ENCODE measurements around the gene ZNF236. TPM values are rescaled to one million over a fixed set of nuclear protein-coding genes. Genes with fewer than 3 reads are reported as not detected.
A peak's percentile ranks its signal among the peaks of the same experiment; 100 is the strongest.
"Not testable (repeated sequence)": the region's sequence is repeated elsewhere in the genome, so short reads cannot be mapped to it uniquely, and the experiment has no call there.

Gene ZNF236
- total and polyA plus RNA-seq, 2 donors (not counting 1 experiment from before 2014, with no cell fraction given) = 8.9 to 39.5 TPM

- Mint-ChIP-seq H3K27ac (peak overlapping the region; percentile 94), H3K4me3 (peak overlapping the region; percentile 71), H3K27me3 (no peaks in the 10 kb centered on the region), H3K9me3 (ENCODE audit: insufficient read depth) (no peaks in the 10 kb centered on the region), H3K4me1 (peaks cover 35% of the 10 kb centered on the region)
- intact Hi-C loops (cut with micrococcal nuclease) = loop anchor here (1.0 to 10.0 kb wide), 3 partner anchors 42 to 469 kb away; partner anchors contain the start of gene ZNF516
- WGBS (ENCODE audit: insufficient coverage) = no CpG with 5 or more reads among the region's 2 CpGs
- Histone ChIP-seq H4K20me1 (ENCODE audit: control insufficient read depth, insufficient read depth, low read length, poor library complexity, severe bottlenecking) (no peaks in the 10 kb centered on the region), H3K9ac (ENCODE audit: low read length) (peak overlapping the region; percentile 13), H3K27ac (ENCODE audit: low read length in 2 of 2) (peak overlapping the region; percentile 26 to 93), H3K79me2 (ENCODE audit: control insufficient read depth, insufficient read depth, low read length) (peaks cover 24% of the 10 kb centered on the region), H2AFZ (ENCODE audit: insufficient read depth, low read depth, low read length, poor library complexity, severe bottlenecking) (no peak overlapping the region), H3K27me3 (replicated peaks in 1 of 4; ENCODE audit: control extremely low read depth in 1 of 4, control insufficient read depth in 3 of 4, insufficient read depth in 4 of 4, low read length in 3 of 4) (no peaks in the 10 kb centered on the region), H3K36me3 (replicated peaks in 1 of 2; ENCODE audit: control extremely low read depth in 1 of 2, control insufficient read depth in 1 of 2, extremely low read depth in 1 of 2, insufficient read depth in 2 of 2, low read length in 1 of 2) (peaks cover 0 to 21% of the 10 kb centered on the region in 2 experiments), H3K9me3 (ENCODE audit: control extremely low read depth in 1 of 3, control insufficient read depth in 2 of 3, insufficient read depth in 1 of 3, low read length in 2 of 3) (peaks cover 0 to 4% (median 0%) of the 10 kb centered on the region in 3 donors), H3K4me2 (replicated peaks; ENCODE audit: low read depth, low read length, poor library complexity, severe bottlenecking) (peak overlapping the region; percentile 44), H3K4me3 (ENCODE audit: control extremely low read depth in 1 of 5, extremely low read depth in 1 of 5, insufficient read depth in 1 of 5, low read depth in 2 of 5, low read length in 4 of 5) (peak overlapping the region in 2 of 5 experiments; percentile 18 to 44), H3K4me1 (ENCODE audit: control insufficient read depth in 2 of 2, insufficient read depth in 2 of 2, low read length in 2 of 2) (peaks cover 63 to 67% of the 10 kb centered on the region in 2 donors)
- ChIA-PET POLR2A (interaction anchor here (1.2 to 1.9 kb wide), 3 partner anchors 9 to 17 kb away, joined by 4 to 17 read pairs (median 6); no protein-coding TSS in a partner anchor), CTCF (interaction anchor here (1.5 to 15.9 kb wide), 3 partner anchors 16 to 42 kb away, joined by 3 to 287 read pairs (median 33); no protein-coding TSS in a partner anchor)
- ATAC-seq (ENCODE audit: low read depth) (no peak), DNase-seq (peak; percentile 65)
- TF ChIP-seq, protein P1, sequence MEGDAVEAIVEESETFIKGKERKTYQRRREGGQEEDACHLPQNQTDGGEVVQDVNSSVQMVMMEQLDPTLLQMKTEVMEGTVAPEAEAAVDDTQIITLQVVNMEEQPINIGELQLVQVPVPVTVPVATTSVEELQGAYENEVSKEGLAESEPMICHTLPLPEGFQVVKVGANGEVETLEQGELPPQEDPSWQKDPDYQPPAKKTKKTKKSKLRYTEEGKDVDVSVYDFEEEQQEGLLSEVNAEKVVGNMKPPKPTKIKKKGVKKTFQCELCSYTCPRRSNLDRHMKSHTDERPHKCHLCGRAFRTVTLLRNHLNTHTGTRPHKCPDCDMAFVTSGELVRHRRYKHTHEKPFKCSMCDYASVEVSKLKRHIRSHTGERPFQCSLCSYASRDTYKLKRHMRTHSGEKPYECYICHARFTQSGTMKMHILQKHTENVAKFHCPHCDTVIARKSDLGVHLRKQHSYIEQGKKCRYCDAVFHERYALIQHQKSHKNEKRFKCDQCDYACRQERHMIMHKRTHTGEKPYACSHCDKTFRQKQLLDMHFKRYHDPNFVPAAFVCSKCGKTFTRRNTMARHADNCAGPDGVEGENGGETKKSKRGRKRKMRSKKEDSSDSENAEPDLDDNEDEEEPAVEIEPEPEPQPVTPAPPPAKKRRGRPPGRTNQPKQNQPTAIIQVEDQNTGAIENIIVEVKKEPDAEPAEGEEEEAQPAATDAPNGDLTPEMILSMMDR (IDR thresholded peaks at IDR 0.05) = no peak
- no peak for TF ChIP-seq EZH2 (IDR thresholded peaks at IDR 0.05; ENCODE audit: borderline replicate concordance, insufficient read depth, low read depth, low read length, poor library complexity, severe bottlenecking)
Measured at GRCh38 chr18:76963936-76964335, 141.6 kb downstream of the ZNF236 start.

- ATAC-seq (ENCODE audit: low read depth) (peak; percentile 83), DNase-seq (peak; percentile 89)
- H3K27ac Mint-ChIP-seq; H3K4me3 Mint-ChIP-seq; H3K27me3 Mint-ChIP-seq; H3K9me3 ChIP-seq (ENCODE audit: control extremely low read depth in 1 of 3, control insufficient read depth in 2 of 3, insufficient read depth in 1 of 3, low read length in 2 of 3); H3K27me3 ChIP-seq (replicated peaks in 1 of 4; ENCODE audit: control extremely low read depth in 1 of 4, control insufficient read depth in 3 of 4, insufficient read depth in 4 of 4, low read length in 3 of 4); H4K20me1 ChIP-seq (ENCODE audit: control insufficient read depth, insufficient read depth, low read length, poor library complexity, severe bottlenecking); H3K9me3 Mint-ChIP-seq (ENCODE audit: insufficient read depth): not testable (repeated sequence)
- Histone ChIP-seq H3K4me3 (ENCODE audit: control extremely low read depth in 1 of 5, extremely low read depth in 1 of 5, insufficient read depth in 1 of 5, low read depth in 2 of 5, low read length in 4 of 5) (peak overlapping the region in 3 of 5 experiments; percentile 11 to 47 (median 33)), H3K9ac (ENCODE audit: low read length) (peak overlapping the region; percentile 38), H2AFZ (ENCODE audit: insufficient read depth, low read depth, low read length, poor library complexity, severe bottlenecking) (peak overlapping the region; percentile 27), H3K36me3 (replicated peaks in 1 of 2; ENCODE audit: control extremely low read depth in 1 of 2, control insufficient read depth in 1 of 2, extremely low read depth in 1 of 2, insufficient read depth in 2 of 2, low read length in 1 of 2) (peaks cover 0 to 10% of the 10 kb centered on the region in 2 experiments), H3K4me1 (ENCODE audit: control insufficient read depth in 2 of 2, insufficient read depth in 2 of 2, low read length in 2 of 2) (peaks cover 64 to 66% of the 10 kb centered on the region in 2 donors), H3K79me2 (ENCODE audit: control insufficient read depth, insufficient read depth, low read length) (peaks cover 24% of the 10 kb centered on the region), H3K27ac (ENCODE audit: low read length in 2 of 2) (peak overlapping the region; percentile 83 to 93), H3K4me2 (replicated peaks; ENCODE audit: low read depth, low read length, poor library complexity, severe bottlenecking) (peak overlapping the region; percentile 68)
- CTCF ChIA-PET = interaction anchor here (0.8 to 15.9 kb wide), 9 partner anchors 14 to 166 kb away, joined by 3 to 287 read pairs (median 3); no protein-coding TSS in a partner anchor
- H3K4me1 Mint-ChIP-seq = peaks cover 33% of the 10 kb centered on the region
- POLR2A ChIA-PET = interaction anchor here (1.2 to 2.4 kb wide), 4 partner anchors 9 to 18 kb away, joined by 3 to 24 read pairs (median 12); no protein-coding TSS in a partner anchor
- intact Hi-C loops (cut with micrococcal nuclease) = loop anchor here (1.0 to 10.0 kb wide), 3 partner anchors 16 to 471 kb away; partner anchors contain the start of gene ZNF516
- WGBS (ENCODE audit: insufficient coverage) = 37% methylated on average over 7 of the region's 11 CpGs
Measured at GRCh38 chr18:76965555-76966151, 143.3 kb downstream of the ZNF236 start.

DNA sequence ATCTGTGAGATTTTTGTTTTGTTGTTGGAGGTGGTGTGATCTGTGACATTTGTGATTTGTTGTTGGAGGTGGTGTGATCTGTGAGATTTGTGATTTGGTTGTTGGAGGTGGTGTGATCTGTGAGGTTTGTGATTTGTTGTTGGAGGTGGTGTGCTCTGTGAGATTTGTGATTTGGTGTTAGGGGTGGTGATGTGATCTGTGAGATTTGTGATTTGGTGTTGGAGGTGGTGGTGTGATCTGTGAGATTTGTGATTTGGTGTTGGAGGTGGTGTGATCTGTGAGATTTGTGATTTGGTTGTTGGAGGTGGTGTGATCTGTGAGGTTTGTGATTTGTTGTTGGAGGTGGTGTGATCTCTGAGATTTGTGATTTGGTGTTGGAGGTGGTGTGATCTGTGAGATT is 144.9 kb downstream of the ZNF236 start:
- not testable (repeated sequence) for H3K4me3 ChIP-seq (ENCODE audit: control extremely low read depth in 1 of 5, extremely low read depth in 1 of 5, insufficient read depth in 1 of 5, low read depth in 2 of 5, low read length in 4 of 5); ATAC-seq (ENCODE audit: low read depth); H3K9me3 Mint-ChIP-seq (ENCODE audit: insufficient read depth); H3K27me3 Mint-ChIP-seq; H3K36me3 ChIP-seq (replicated peaks in 1 of 2; ENCODE audit: control extremely low read depth in 1 of 2, control insufficient read depth in 1 of 2, extremely low read depth in 1 of 2, insufficient read depth in 2 of 2, low read length in 1 of 2); H4K20me1 ChIP-seq (ENCODE audit: control insufficient read depth, insufficient read depth, low read length, poor library complexity, severe bottlenecking); H3K4me2 ChIP-seq (replicated peaks; ENCODE audit: low read depth, low read length, poor library complexity, severe bottlenecking); DNase-seq; H3K4me3 Mint-ChIP-seq; H2AFZ ChIP-seq (ENCODE audit: insufficient read depth, low read depth, low read length, poor library complexity, severe bottlenecking); H3K27me3 ChIP-seq (replicated peaks in 1 of 4; ENCODE audit: control extremely low read depth in 1 of 4, control insufficient read depth in 3 of 4, insufficient read depth in 4 of 4, low read length in 3 of 4); H3K27ac Mint-ChIP-seq; H3K9me3 ChIP-seq (ENCODE audit: control extremely low read depth in 1 of 3, control insufficient read depth in 2 of 3, insufficient read depth in 1 of 3, low read length in 2 of 3); H3K9ac ChIP-seq (ENCODE audit: low read length)
- ChIA-PET POLR2A (interaction anchor here (0.8 kb wide), 1 partner anchor 10 kb away, joined by 4 read pairs; no protein-coding TSS in a partner anchor), CTCF (interaction anchor here (0.9 to 15.9 kb wide), 2 partner anchors 12 to 33 kb away, joined by 3 to 287 read pairs; no protein-coding TSS in a partner anchor)
- Histone ChIP-seq H3K4me1 (ENCODE audit: control insufficient read depth in 2 of 2, insufficient read depth in 2 of 2, low read length in 2 of 2) (peaks cover 61 to 62% of the 10 kb centered on the region in 2 donors), H3K27ac (ENCODE audit: low read length in 2 of 2) (peak overlapping the region; percentile 8 to 74), H3K79me2 (ENCODE audit: control insufficient read depth, insufficient read depth, low read length) (peaks cover 18% of the 10 kb centered on the region)
- intact Hi-C loops (cut with micrococcal nuclease) = loop anchor here (10.0 kb wide), 1 partner anchor 472 kb away; the partner anchor contains the start of gene ZNF516
- H3K4me1 Mint-ChIP-seq = peaks cover 29% of the 10 kb centered on the region
